ENCODE results near the gene ZNF577.

The ZNF577 gene

GRCh38 chr19:51861870-51862622 lies 25.7 kb downstream of the ZNF577 start:
- no peak for DNase-seq

GRCh38 chr19:51837145-51837544 lies 50.6 kb downstream of the ZNF577 start:
- no peak for DNase-seq

- DNase-seq = no peak
These were observed 57.5 kb downstream of the ZNF577 start for GRCh38 chr19:51830274-51830673.

- DNase-seq = no peak
These were observed 63.3 kb downstream of the ZNF577 start for GRCh38 chr19:51824281-51825005.

- no peak for DNase-seq
These were observed 64.8 kb downstream of the ZNF577 start for GRCh38 chr19:51822946-51823345.

- DNase-seq = no peak
These were observed 65.4 kb downstream of the ZNF577 start for GRCh38 chr19:51822325-51822724.

- DNase-seq = no peak
These were observed 65.8 kb downstream of the ZNF577 start for GRCh38 chr19:51821921-51822320.

- DNase-seq = no peak
These were observed 66.3 kb downstream of the ZNF577 start for GRCh38 chr19:51821456-51821855.

Data from NCI-H524 treated with DMSO at 0.1 percent for 48 hours (cell line).